Measurements from ENCODE around the gene MACO1.
"Not testable (repeated sequence)": the region's sequence is repeated elsewhere in the genome, so short reads cannot be mapped to it uniquely, and the experiment has no call there.

Gene MACO1

GRCh38 chr1:25435397-25436108 is 4.9 kb downstream of the MACO1 start:
- TF ChIP-seq CTCF (IDR thresholded peaks at IDR 0.05; ENCODE audit: insufficient read depth, low read depth, low read length, missing control alignments): no peak
- no peak overlapping the region for H3K4me3 ChIP-seq (ENCODE audit: low read length)
- peak; percentile 27 for DNase-seq (ENCODE audit: low read depth)

GRCh38 chr1:25437672-25438071 is 7.0 kb downstream of the MACO1 start:
- no peak overlapping the region for H3K4me3 ChIP-seq (ENCODE audit: low read length)
- no peak for DNase-seq (ENCODE audit: low read depth)
- no peak for TF ChIP-seq CTCF (IDR thresholded peaks at IDR 0.05; ENCODE audit: insufficient read depth, low read depth, low read length, missing control alignments)

GRCh38 chr1:25439287-25439686 is 8.6 kb downstream of the MACO1 start:
- H3K4me3 ChIP-seq (ENCODE audit: low read length): no peak overlapping the region
- DNase-seq (ENCODE audit: low read depth): no peak
- TF ChIP-seq CTCF (IDR thresholded peaks at IDR 0.05; ENCODE audit: insufficient read depth, low read depth, low read length, missing control alignments): no peak

GRCh38 chr1:25442178-25442577 is 11.5 kb downstream of the MACO1 start:
- peak; percentile 41 for DNase-seq (ENCODE audit: low read depth)
- H3K4me3 ChIP-seq (ENCODE audit: low read length): no peak overlapping the region
- no peak for TF ChIP-seq CTCF (IDR thresholded peaks at IDR 0.05; ENCODE audit: insufficient read depth, low read depth, low read length, missing control alignments)

- TF ChIP-seq CTCF (IDR thresholded peaks at IDR 0.05; ENCODE audit: insufficient read depth, low read depth, low read length, missing control alignments): no peak
Measured at GRCh38 chr1:25443030-25443699, 12.5 kb downstream of the MACO1 start.

GRCh38 chr1:25444604-25445003 is 13.9 kb downstream of the MACO1 start:
- not testable (repeated sequence) for DNase-seq (ENCODE audit: low read depth); H3K4me3 ChIP-seq (ENCODE audit: low read length)

More at GRCh38 chr1:25443030-25443699, 12.5 kb downstream of the MACO1 start:
- no peak overlapping the region for H3K4me3 ChIP-seq (ENCODE audit: low read length)
- peak; percentile 68 for DNase-seq (ENCODE audit: low read depth)

GRCh38 chr1:25445993-25446538 is 15.4 kb downstream of the MACO1 start:
- no peak overlapping the region for H3K4me3 ChIP-seq (ENCODE audit: low read length)
- DNase-seq (ENCODE audit: low read depth): no peak
- no peak for TF ChIP-seq CTCF (IDR thresholded peaks at IDR 0.05; ENCODE audit: insufficient read depth, low read depth, low read length, missing control alignments)
